ENCODE measurements around the gene RAB6B.

Gene RAB6B

GRCh38 chr3:133888726-133889340 lies 6.8 kb downstream of the RAB6B start:
- ChIA-PET CTCF (no interaction called here), POLR2A (no interaction called here)
- Histone ChIP-seq H3K36me3 (ENCODE audit: control insufficient read depth in 2 of 2, insufficient read depth in 1 of 2, low read length in 2 of 2) (no peaks in the 10 kb centered on the region), H3K27ac (ENCODE audit: extremely low read depth, low read depth, low read length) (no peak overlapping the region), H3K4me1 (ENCODE audit: control insufficient read depth, insufficient read depth, low read length) (no peaks in the 10 kb centered on the region), H3K9me3 (ENCODE audit: control insufficient read depth, insufficient read depth, low read depth, low read length) (no peaks in the 10 kb centered on the region), H3K4me3 (ENCODE audit: low read depth, low read length) (no peak overlapping the region)
- TF ChIP-seq TCF7L2 (IDR thresholded peaks at IDR 0.05; ENCODE audit: borderline replicate concordance, low read depth, low read length): no peak
- no peak for TF ChIP-seq ZNF600 (tag by site-specific recombination; IDR thresholded peaks at IDR 0.05)
- no peak for TF ChIP-seq ZNF654 (tag by site-specific recombination; IDR thresholded peaks at IDR 0.05; ENCODE audit: low read depth)
- no peak for TF ChIP-seq ZNF248 (tag by site-specific recombination; IDR thresholded peaks at IDR 0.05)
- no peak for TF ChIP-seq ZNF830 (tag by site-specific recombination; IDR thresholded peaks at IDR 0.05; ENCODE audit: low read depth)
- TF ChIP-seq ZNF624 (tag by site-specific recombination; IDR thresholded peaks at IDR 0.05): no peak
- no peak for TF ChIP-seq SP7 (tag by site-specific recombination; IDR thresholded peaks at IDR 0.05)
- TF ChIP-seq ZNF560 (tag by site-specific recombination; IDR thresholded peaks at IDR 0.05; ENCODE audit: borderline replicate concordance): no peak
- no peak for TF ChIP-seq RBAK (tag by site-specific recombination; IDR thresholded peaks at IDR 0.05)
- TF ChIP-seq ZNF394 (tag by site-specific recombination; IDR thresholded peaks at IDR 0.05; ENCODE audit: borderline replicate concordance): no peak
- no peak for TF ChIP-seq GFI1B (tag by site-specific recombination; IDR thresholded peaks at IDR 0.05)
- TF ChIP-seq, protein P1, sequence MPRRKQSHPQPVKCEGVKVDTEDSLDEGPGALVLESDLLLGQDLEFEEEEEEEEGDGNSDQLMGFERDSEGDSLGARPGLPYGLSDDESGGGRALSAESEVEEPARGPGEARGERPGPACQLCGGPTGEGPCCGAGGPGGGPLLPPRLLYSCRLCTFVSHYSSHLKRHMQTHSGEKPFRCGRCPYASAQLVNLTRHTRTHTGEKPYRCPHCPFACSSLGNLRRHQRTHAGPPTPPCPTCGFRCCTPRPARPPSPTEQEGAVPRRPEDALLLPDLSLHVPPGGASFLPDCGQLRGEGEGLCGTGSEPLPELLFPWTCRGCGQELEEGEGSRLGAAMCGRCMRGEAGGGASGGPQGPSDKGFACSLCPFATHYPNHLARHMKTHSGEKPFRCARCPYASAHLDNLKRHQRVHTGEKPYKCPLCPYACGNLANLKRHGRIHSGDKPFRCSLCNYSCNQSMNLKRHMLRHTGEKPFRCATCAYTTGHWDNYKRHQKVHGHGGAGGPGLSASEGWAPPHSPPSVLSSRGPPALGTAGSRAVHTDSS (tag by site-specific recombination; IDR thresholded peaks at IDR 0.05): no peak

DNA sequence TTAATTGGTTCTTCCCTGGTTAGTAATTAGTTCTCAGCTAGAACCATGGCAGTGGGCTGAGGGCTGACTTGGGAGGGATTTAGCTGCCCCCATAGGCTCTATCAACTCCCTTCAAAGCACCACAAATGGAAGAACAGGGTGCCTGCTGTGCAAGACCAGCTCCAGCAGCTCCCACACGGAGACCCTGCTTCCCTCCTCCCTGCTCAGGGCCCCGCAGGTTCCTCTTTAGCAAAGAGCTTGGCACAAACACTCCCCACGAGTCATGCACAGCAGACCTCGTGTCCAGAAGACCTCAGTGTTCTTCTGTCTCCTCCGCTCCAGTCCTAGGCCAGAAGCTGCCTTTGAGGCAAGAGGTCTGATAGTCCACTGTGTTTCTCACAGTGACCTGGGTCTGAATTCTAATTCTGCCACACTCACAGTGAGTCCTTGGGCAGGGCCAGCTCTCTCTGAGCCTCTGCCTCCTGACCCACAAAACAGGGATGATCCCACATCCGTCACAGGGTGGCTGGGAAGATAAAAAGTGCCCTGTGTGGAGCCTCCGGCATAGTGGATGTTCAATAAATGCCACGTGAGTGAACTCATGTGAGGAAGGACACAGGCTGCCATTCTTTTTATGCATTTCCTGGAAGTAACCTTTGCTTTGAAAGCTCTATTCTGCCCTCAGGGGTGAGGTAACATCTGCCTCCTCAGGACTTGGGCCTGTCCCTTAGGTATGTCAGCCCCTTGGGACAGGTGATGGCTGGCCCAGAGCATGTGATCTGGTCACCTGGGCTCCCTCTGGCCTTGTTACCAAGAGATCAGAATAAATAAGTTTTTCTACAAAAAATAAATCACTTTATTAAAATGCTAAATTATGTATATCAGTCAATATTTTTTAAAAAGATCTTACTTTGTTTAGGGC lies 7.6 kb downstream of the RAB6B start:
- Histone ChIP-seq H3K9me3 (ENCODE audit: control insufficient read depth, insufficient read depth, low read depth, low read length) (no peaks in the 10 kb centered on the region), H3K27ac (ENCODE audit: extremely low read depth, low read depth, low read length) (no peak overlapping the region), H3K4me3 (ENCODE audit: low read depth, low read length) (no peak overlapping the region), H3K36me3 (ENCODE audit: control insufficient read depth in 2 of 2, insufficient read depth in 1 of 2, low read length in 2 of 2) (no peaks in the 10 kb centered on the region), H3K4me1 (ENCODE audit: control insufficient read depth, insufficient read depth, low read length) (no peaks in the 10 kb centered on the region)
- CTCF ChIA-PET: no interaction called here
- TF ChIP-seq TRIM28 (IDR thresholded peaks at IDR 0.05; ENCODE audit: borderline replicate concordance, low read length) (no peak), ZIC2 (tag by site-specific recombination; IDR thresholded peaks at IDR 0.05) (peak; percentile 29; the same call in 1 of the 2 replicates)
- POLR2A ChIA-PET: no interaction called here

DNA sequence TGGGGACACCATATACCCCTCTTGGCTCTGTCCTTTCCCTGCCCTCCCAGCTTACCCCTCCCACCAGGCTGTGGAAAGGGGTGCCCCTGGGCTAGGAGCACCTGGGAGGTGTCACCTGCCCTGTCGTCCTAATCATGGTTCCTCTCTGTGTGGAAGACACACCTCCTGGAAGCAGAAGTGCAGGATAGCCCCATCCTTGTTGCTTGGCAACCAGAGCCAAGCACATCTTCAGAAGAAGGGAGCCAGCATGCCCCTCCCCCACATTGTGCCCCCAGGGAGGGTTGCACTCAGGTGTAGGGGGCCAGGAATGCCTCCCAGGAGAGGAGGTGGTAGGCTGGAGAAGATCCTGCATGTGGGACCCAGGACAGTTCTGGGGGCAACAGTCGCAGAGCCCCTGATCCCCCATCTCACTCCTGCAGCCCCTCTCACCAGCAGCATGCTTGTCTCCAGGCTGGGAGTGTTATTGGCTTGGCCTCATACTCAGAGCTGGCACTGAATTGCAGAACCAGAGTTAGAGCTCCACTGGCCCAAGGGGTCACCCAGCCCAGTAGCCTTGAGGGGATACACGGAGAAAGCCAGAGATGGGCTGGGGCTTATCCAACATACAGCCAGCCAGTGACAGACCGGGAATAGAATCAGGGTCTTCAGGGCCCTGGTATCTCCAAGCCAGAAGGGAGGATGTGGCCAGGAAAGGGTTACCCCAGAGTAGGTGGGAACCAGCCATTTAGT lies 8.4 kb downstream of the RAB6B start:
- no peak overlapping the region for H3K27ac ChIP-seq (ENCODE audit: extremely low read depth, low read depth, low read length)
- H3K36me3 ChIP-seq (ENCODE audit: control insufficient read depth in 2 of 2, insufficient read depth in 1 of 2, low read length in 2 of 2): peaks cover 0 to 2% of the 10 kb centered on the region in 2 experiments; a peak in 1 of 3 replicates
- TF ChIP-seq ZNF747 (tag by site-specific recombination; IDR thresholded peaks at IDR 0.05) (no peak), ZNF174 (tag by site-specific recombination; IDR thresholded peaks at IDR 0.05) (no peak), AEBP2 (tag by site-specific recombination; IDR thresholded peaks at IDR 0.05; ENCODE audit: borderline replicate concordance) (no peak), ZNF202 (tag by site-specific recombination; IDR thresholded peaks at IDR 0.05; ENCODE audit: borderline replicate concordance) (no peak), ZNF658 (tag by site-specific recombination; IDR thresholded peaks at IDR 0.05) (no peak), ZNF521 (tag by site-specific recombination; IDR thresholded peaks at IDR 0.05) (no peak), ZBTB7A (tag by site-specific recombination; IDR thresholded peaks at IDR 0.05; ENCODE audit: low read depth) (no peak), ZNF302 (tag by site-specific recombination; IDR thresholded peaks at IDR 0.05; ENCODE audit: low read depth) (no peak)
- POLR2A ChIA-PET: no interaction called here
- H3K4me1 ChIP-seq (ENCODE audit: control insufficient read depth, insufficient read depth, low read length): no peaks in the 10 kb centered on the region
- H3K9me3 ChIP-seq (ENCODE audit: control insufficient read depth, insufficient read depth, low read depth, low read length): no peaks in the 10 kb centered on the region
- CTCF ChIA-PET: no interaction called here
- no peak overlapping the region for H3K4me3 ChIP-seq (ENCODE audit: low read depth, low read length)

Data from HEK293 (cell line).